Neural cell (in vitro differentiated cells): ENCODE data around the gene CARD9. TPM values are rescaled to one million over a fixed set of nuclear protein-coding genes. Genes with fewer than 3 reads are reported as not detected.

Experiments used
- H2AFZ ChIP-seq: fragments of 200-600, 300-800 bp; sonication (generic), shearing (Covaris generic); 2 replicates; pipeline ENCODE4 v1.6.0; 2014; ENCODE audit warnings: low read depth, mild to moderate bottlenecking, antibody characterized with exemption, low read length, moderate library complexity
- H3F3A ChIP-seq: fragments of 200-600 bp; shearing (Covaris generic); 2 replicates; pipeline ENCODE4 v1.6.1; 2016; ENCODE audit warnings: mild to moderate bottlenecking, moderate library complexity, mixed read lengths, antibody characterized with exemption, low read length; ENCODE audit not compliant: insufficient read depth, poor library complexity, severe bottlenecking
- H3K27ac ChIP-seq: fragments of 200-600, 300-800 bp; sonication (generic), shearing (Covaris generic); 2 replicates; pipeline ENCODE4 v1.5.1; 2014; ENCODE audit warnings: mild to moderate bottlenecking, low read length, moderate library complexity
- H3K27me3 ChIP-seq: fragments of 300-800, 200-600 bp; sonication (generic), shearing (Covaris generic); 2 replicates; pipeline ENCODE4 v1.6.0; 2014; ENCODE audit warnings: mild to moderate bottlenecking, low read depth, low read length, moderate library complexity; ENCODE audit not compliant: insufficient read depth
- H3K36me3 ChIP-seq: fragments of 300-800, 200-600 bp; sonication (generic), shearing (Covaris generic); 2 replicates; pipeline ENCODE4 v1.5.1; 2014; ENCODE audit warnings: mild to moderate bottlenecking, antibody characterized with exemption, low read length, moderate library complexity; ENCODE audit not compliant: insufficient read depth
- H3K4me2 ChIP-seq: fragments of 300-800, 200-600 bp; sonication (generic), shearing (Covaris generic); 2 replicates; pipeline ENCODE4 v1.6.0; 2014; ENCODE audit warnings: mild to moderate bottlenecking, low read length
- H3K4me3 ChIP-seq: fragments of 300-800, 200-600 bp; sonication (generic), shearing (Covaris generic); 2 replicates; pipeline ENCODE4 v1.5.1; 2014; ENCODE audit warnings: mild to moderate bottlenecking, low read length, moderate library complexity
- H3K79me2 ChIP-seq: fragments of 200-600 bp; shearing (Covaris generic); replicated peaks from 2 replicates; pipeline ENCODE4 v1.6.0; 2014; ENCODE audit warnings: mild to moderate bottlenecking, low read length, moderate library complexity; ENCODE audit not compliant: insufficient read depth
- H3K9ac ChIP-seq: fragments of 300-800, 200-600 bp; sonication (generic), shearing (Covaris generic); 2 replicates; pipeline ENCODE4 v1.6.1; 2016; ENCODE audit warnings: mild to moderate bottlenecking, low read length, mixed read lengths
- H3K9me2 ChIP-seq: fragments of 200-600 bp; shearing (Covaris generic); 2 replicates; pipeline ENCODE4 v1.6.1; 2016; ENCODE audit warnings: mild to moderate bottlenecking, low read length, mixed read lengths; ENCODE audit not compliant: insufficient read depth
- H3K9me3 ChIP-seq: fragments of 200-600, 300-800 bp; sonication (generic), shearing (Covaris generic); 2 replicates; pipeline ENCODE4 v1.6.1; 2016; ENCODE audit warnings: mild to moderate bottlenecking, mixed run types, low read length, moderate library complexity, mixed read lengths
- H4K20me1 ChIP-seq: fragments of 200-600 bp; shearing (Covaris generic); 2 replicates; pipeline ENCODE4 v1.6.1; 2016; ENCODE audit warnings: mild to moderate bottlenecking, mixed run types; ENCODE audit not compliant: insufficient read depth
- CTCF ChIP-seq: fragments of 450-650 bp; IDR thresholded peaks from 2 replicates; pipeline ENCODE4 v1.5.1; 2014; ENCODE audit warnings: antibody characterized with exemption, mild to moderate bottlenecking, moderate library complexity; ENCODE audit not compliant: poor library complexity, severe bottlenecking
- EP300 ChIP-seq: fragments of 450-650 bp; conservative IDR thresholded peaks from 2 replicates; pipeline ENCODE4 v1.6.1; 2014; ENCODE audit warnings: antibody characterized with exemption, mild to moderate bottlenecking, moderate library complexity; ENCODE audit not compliant: poor library complexity, severe bottlenecking
- EZH2 ChIP-seq: fragments of 200-600, 300-800 bp; shearing (Covaris generic), sonication (generic); IDR thresholded peaks from 2 replicates; pipeline ENCODE4 v1.6.1; 2014; ENCODE audit warnings: antibody characterized with exemption, low read length, borderline replicate concordance, mild to moderate bottlenecking; ENCODE audit not compliant: insufficient read depth, poor library complexity, severe bottlenecking
- MXI1 ChIP-seq: fragments of 450-650 bp; conservative IDR thresholded peaks from 2 replicates; pipeline ENCODE4 v1.6.1; 2014; ENCODE audit warnings: antibody characterized with exemption, mild to moderate bottlenecking; ENCODE audit not compliant: poor library complexity, severe bottlenecking
- POLR2AphosphoS5 ChIP-seq: IDR thresholded peaks from 2 replicates; pipeline ENCODE4 v1.6.1; 2012
- RAD21 ChIP-seq: fragments of 450-650 bp; conservative IDR thresholded peaks from 2 replicates; pipeline ENCODE4 v1.6.1; 2014; ENCODE audit warnings: antibody characterized with exemption, mild to moderate bottlenecking, moderate library complexity
- REST ChIP-seq: IDR thresholded peaks from 2 replicates; pipeline ENCODE4 v1.6.1; 2012; ENCODE audit warnings: borderline replicate concordance
- SMC3 ChIP-seq: fragments of 450-650 bp; conservative IDR thresholded peaks from 2 replicates; pipeline ENCODE4 v1.6.1; 2014; ENCODE audit warnings: antibody characterized with exemption, mild to moderate bottlenecking, moderate library complexity; ENCODE audit not compliant: poor library complexity
- TAF1 ChIP-seq: IDR thresholded peaks from 2 replicates; pipeline ENCODE4 v1.6.1; 2012; ENCODE audit warnings: low read depth
- polyA plus RNA-seq: library from polyadenylated mRNA; depleted of rRNA; stranded (reverse); fragments of >200 nt; gene quantifications from 2 replicates; pipeline ENCODE4 v1.2.3, GENCODE V29; 2014

The CARD9 gene
- polyA plus RNA-seq, 1 donor from 2014 or later, result 0.77 TPM

GRCh38 chr9:136341042-136341655 lies 32.3 kb downstream of the CARD9 start:
- Histone ChIP-seq H3F3A (no peaks in the 10 kb centered on the region), H3K27me3 (no peaks in the 10 kb centered on the region), H3K4me3 (no peak overlapping the region), H3K9me2 (no peaks in the 10 kb centered on the region), H2AFZ (no peak overlapping the region), H3K36me3 (no peaks in the 10 kb centered on the region), H4K20me1 (no peaks in the 10 kb centered on the region), H3K79me2 (no peaks in the 10 kb centered on the region), H3K9me3 (no peaks in the 10 kb centered on the region), H3K9ac (no peak overlapping the region), H3K27ac (no peak overlapping the region), H3K4me2 (no peak overlapping the region)
- TF ChIP-seq EZH2, result no peak
- no peak for TF ChIP-seq REST
- no peak for TF ChIP-seq POLR2AphosphoS5
- TF ChIP-seq TAF1, result no peak
- TF ChIP-seq EP300, result no peak
- TF ChIP-seq MXI1, result no peak
- TF ChIP-seq CTCF, result no peak
- no peak for TF ChIP-seq SMC3
- no peak for TF ChIP-seq RAD21

- H3K4me2 ChIP-seq, result no peak overlapping the region
- H3F3A ChIP-seq, result no peaks in the 10 kb centered on the region
- no peaks in the 10 kb centered on the region for H3K36me3 ChIP-seq
- no peaks in the 10 kb centered on the region for H3K79me2 ChIP-seq
- H3K27ac ChIP-seq, result no peak overlapping the region
- no peak overlapping the region for H3K4me3 ChIP-seq
- H3K9ac ChIP-seq, result no peak overlapping the region
- no peaks in the 10 kb centered on the region for H4K20me1 ChIP-seq
- TF ChIP-seq RAD21 (no peak), EP300 (no peak), TAF1 (no peak), POLR2AphosphoS5 (no peak), CTCF (no peak), EZH2 (no peak), SMC3 (no peak), MXI1 (no peak), REST (no peak)
- H3K9me2 ChIP-seq, result no peaks in the 10 kb centered on the region
- H3K9me3 ChIP-seq, result no peaks in the 10 kb centered on the region
- no peaks in the 10 kb centered on the region for H3K27me3 ChIP-seq
- H2AFZ ChIP-seq, result no peak overlapping the region
These were observed 33.0 kb downstream of the CARD9 start for GRCh38 chr9:136340356-136341041.
